HG02571 (cell line): Measurements from ENCODE around the gene CLIC4.
A peak's percentile ranks its signal among the peaks of the same experiment; 100 is the strongest.
"Not testable (repeated sequence)": the region's sequence is repeated elsewhere in the genome, so short reads cannot be mapped to it uniquely, and the experiment has no call there.

Source experiments
- ATAC-seq: cut with Tn5 transposase; IDR thresholded peaks from one replicate; pipeline ENCODE4 v1.9.1; 2021; ENCODE audit warnings: mild to moderate bottlenecking, moderate library complexity; ENCODE audit not compliant: unreplicated experiment

The CLIC4 gene

GRCh38 chr1:24803220-24803619, 58.0 kb downstream of the CLIC4 start:
- ATAC-seq, result no peak

GRCh38 chr1:24803987-24804530, 58.8 kb downstream of the CLIC4 start:
- no peak for ATAC-seq

GRCh38 chr1:24805534-24806301, 60.5 kb downstream of the CLIC4 start:
- ATAC-seq, result no peak

GRCh38 chr1:24806588-24806987, 61.3 kb downstream of the CLIC4 start:
- ATAC-seq, result no peak

- not testable (repeated sequence) for ATAC-seq
Observed at GRCh38 chr1:24811494-24811893, 66.2 kb downstream of the CLIC4 start.

GRCh38 chr1:24820221-24820620, 75.0 kb downstream of the CLIC4 start:
- ATAC-seq, result not testable (repeated sequence)

- no peak for ATAC-seq
Observed at GRCh38 chr1:24822887-24823286, 77.6 kb downstream of the CLIC4 start.

- not testable (repeated sequence) for ATAC-seq
Observed at GRCh38 chr1:24823486-24823885, 78.2 kb downstream of the CLIC4 start.

- ATAC-seq, result no peak
Observed at GRCh38 chr1:24825174-24825573, 79.9 kb downstream of the CLIC4 start.

- ATAC-seq, result no peak
Observed at GRCh38 chr1:24826510-24826909, 81.3 kb downstream of the CLIC4 start.

- ATAC-seq, result no peak
Observed at GRCh38 chr1:24827379-24828135, 82.3 kb downstream of the CLIC4 start.

GRCh38 chr1:24828183-24828886, 83.1 kb downstream of the CLIC4 start:
- no peak for ATAC-seq

GRCh38 chr1:24828887-24829192, 83.6 kb downstream of the CLIC4 start:
- ATAC-seq, result no peak

- ATAC-seq, result no peak
Observed at GRCh38 chr1:24830680-24831272, 85.5 kb downstream of the CLIC4 start.

- ATAC-seq, result no peak
Observed at GRCh38 chr1:24841593-24841992, 96.3 kb downstream of the CLIC4 start.

- ATAC-seq, result no peak
Observed at GRCh38 chr1:24846671-24847070, 101.4 kb downstream of the CLIC4 start.

- ATAC-seq, result peak; percentile 90
Observed at GRCh38 chr1:24847995-24848881, 103.0 kb downstream of the CLIC4 start.

- ATAC-seq, result no peak
Observed at GRCh38 chr1:24849672-24850295, 104.5 kb downstream of the CLIC4 start.

GRCh38 chr1:24850328-24850920, 105.2 kb downstream of the CLIC4 start:
- no peak for ATAC-seq
